ENCODE measurements around the gene TRIM65. TPM values are rescaled to one million over a fixed set of nuclear protein-coding genes. Genes with fewer than 3 reads are reported as not detected.

TRIM65 gene
- total and polyA plus RNA-seq, 2 of the 13 experiments (the other 11 are each of a cell fraction or from before 2014, with no cell fraction given): 10.3 to 22.4 TPM

- TF ChIP-seq ZNF18 (CRISPR knock-in tag; IDR thresholded peaks at IDR 0.05; ENCODE audit: insufficient replicate concordance): no peak
- no peak for TF ChIP-seq ZNF362 (CRISPR knock-in tag; IDR thresholded peaks at IDR 0.05; ENCODE audit: borderline replicate concordance)
- TF ChIP-seq MNT (IDR thresholded peaks at IDR 0.05): no peak
- no peak for TF ChIP-seq ZNF350 (CRISPR knock-in tag; IDR thresholded peaks at IDR 0.05; ENCODE audit: borderline replicate concordance, low read depth)
- TF ChIP-seq TBX2 (CRISPR knock-in tag; IDR thresholded peaks at IDR 0.05; ENCODE audit: borderline replicate concordance): no peak
- no peak for TF ChIP-seq CBX1 (IDR thresholded peaks at IDR 0.05; ENCODE audit: low read depth)
- no peak for TF ChIP-seq PRDM10 (CRISPR knock-in tag; IDR thresholded peaks at IDR 0.05; ENCODE audit: low read depth)
- no peak for TF ChIP-seq HDAC2 (CRISPR knock-in tag; IDR thresholded peaks at IDR 0.05)
- no peak for TF ChIP-seq SMARCC2 (IDR thresholded peaks at IDR 0.05)
These were observed 13.1 kb upstream of the TRIM65 start (continued) for GRCh38 chr17:75909812-75910274.

Measured in HepG2 (cell line).